ENCODE measurements around the gene RXRA. TPM values are rescaled to one million over a fixed set of nuclear protein-coding genes. Genes with fewer than 3 reads are reported as not detected.

Gene RXRA
- total RNA-seq, 1 experiment from 2014 or later, result 40.5 TPM

DNA sequence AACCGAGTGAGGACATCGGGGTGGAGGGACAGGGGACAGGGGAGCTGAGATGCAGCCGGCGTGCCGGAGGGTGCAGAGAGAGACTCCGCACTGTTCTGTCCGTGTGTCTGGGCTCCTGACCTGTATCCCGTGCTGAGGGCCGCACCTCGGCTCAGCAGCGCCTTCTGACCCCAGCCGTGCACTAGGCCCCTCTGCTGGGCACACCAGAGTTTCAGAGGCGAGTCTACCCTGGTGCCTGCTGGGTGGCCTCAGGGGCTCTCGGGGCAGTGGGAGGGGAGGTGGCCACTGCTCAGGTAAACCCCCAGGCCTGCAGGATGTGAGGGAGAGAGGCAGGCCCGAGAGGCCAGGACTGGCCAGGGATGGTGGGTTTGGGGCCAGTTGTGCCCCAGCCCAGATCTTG, 100.2 kb downstream of the RXRA start:
- DNase-seq, result no peak
- H3K9me3 ChIP-seq, result no peaks in the 10 kb centered on the region
- H3K4me3 ChIP-seq, result no peak overlapping the region
- H3K36me3 ChIP-seq, result peaks cover 16% of the 10 kb centered on the region
- H3K27me3 ChIP-seq, result no peaks in the 10 kb centered on the region

GRCh38 chr9:134427153-134427782, 101.0 kb downstream of the RXRA start:
- Histone ChIP-seq H3K4me3 (no peak overlapping the region), H3K36me3 (peaks cover 16% of the 10 kb centered on the region), H3K27me3 (no peaks in the 10 kb centered on the region), H3K9me3 (no peaks in the 10 kb centered on the region)
- DNase-seq, result no peak

DNA sequence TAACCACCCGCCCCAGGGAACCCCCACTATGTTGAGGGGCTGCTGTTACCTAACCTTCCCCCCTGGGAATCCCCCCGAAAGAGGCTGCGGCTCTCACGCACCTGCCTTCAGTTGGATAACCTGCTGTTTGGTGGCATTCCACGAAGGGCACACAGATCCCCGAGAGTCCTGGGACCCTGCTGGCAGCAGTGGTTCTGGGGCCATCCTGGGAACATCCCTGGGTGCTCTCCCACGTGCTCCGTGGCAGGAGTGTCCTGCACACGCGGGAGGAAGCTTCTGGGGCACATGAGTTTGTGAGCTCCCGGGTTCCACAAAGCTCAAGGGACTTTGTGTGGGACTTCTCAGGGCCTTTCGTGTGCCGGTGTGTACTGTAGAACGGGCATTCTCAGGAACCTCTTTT, 102.3 kb downstream of the RXRA start:
- no peaks in the 10 kb centered on the region for H3K27me3 ChIP-seq
- peaks cover 9% of the 10 kb centered on the region; the same call in 1 of the 2 replicates for H3K36me3 ChIP-seq
- no peak overlapping the region for H3K4me3 ChIP-seq
- no peaks in the 10 kb centered on the region for H3K9me3 ChIP-seq
- no peak for DNase-seq

DNA sequence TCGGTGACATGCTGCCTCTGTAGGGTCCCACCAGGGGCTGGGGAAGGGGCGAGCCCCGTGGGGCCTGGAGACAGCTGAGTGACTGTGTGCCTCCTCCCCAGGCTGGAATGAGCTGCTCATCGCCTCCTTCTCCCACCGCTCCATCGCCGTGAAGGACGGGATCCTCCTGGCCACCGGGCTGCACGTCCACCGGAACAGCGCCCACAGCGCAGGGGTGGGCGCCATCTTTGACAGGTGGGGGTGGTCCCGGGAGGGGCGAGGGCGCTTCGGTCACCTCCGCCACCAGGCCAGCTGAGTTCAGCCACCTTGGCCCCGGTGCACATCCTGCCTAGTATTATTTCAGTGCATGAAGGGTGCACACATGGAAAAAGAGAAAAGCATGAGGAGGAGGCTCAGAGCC, 102.8 kb downstream of the RXRA start:
- DNase-seq, result no peak
- Histone ChIP-seq H3K36me3 (peaks cover 13% of the 10 kb centered on the region), H3K4me3 (no peak overlapping the region), H3K27me3 (no peaks in the 10 kb centered on the region), H3K9me3 (no peaks in the 10 kb centered on the region)

DNA sequence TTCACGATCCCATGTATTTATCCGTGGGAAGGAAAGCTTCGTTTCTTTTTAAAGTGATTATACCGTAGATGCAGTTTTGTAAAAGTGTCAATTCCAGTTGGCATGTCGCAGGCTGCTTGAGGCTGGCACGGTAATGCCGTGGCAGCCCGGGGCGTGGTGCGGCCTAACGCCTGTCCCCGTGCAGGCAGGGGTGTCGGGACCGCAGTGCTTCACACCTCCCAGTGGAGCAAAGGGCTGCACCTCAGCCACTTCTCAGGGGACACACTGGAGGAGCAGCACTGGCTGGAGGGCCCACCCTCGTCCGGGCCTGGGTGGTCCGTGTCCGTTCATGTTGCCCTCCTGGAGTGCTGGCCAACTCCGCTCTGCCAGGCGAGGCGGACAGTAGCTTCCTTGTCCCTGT, 103.2 kb downstream of the RXRA start:
- no peaks in the 10 kb centered on the region for H3K27me3 ChIP-seq
- DNase-seq, result no peak
- no peak overlapping the region for H3K4me3 ChIP-seq
- H3K36me3 ChIP-seq, result peaks cover 18% of the 10 kb centered on the region
- no peaks in the 10 kb centered on the region for H3K9me3 ChIP-seq

DNA sequence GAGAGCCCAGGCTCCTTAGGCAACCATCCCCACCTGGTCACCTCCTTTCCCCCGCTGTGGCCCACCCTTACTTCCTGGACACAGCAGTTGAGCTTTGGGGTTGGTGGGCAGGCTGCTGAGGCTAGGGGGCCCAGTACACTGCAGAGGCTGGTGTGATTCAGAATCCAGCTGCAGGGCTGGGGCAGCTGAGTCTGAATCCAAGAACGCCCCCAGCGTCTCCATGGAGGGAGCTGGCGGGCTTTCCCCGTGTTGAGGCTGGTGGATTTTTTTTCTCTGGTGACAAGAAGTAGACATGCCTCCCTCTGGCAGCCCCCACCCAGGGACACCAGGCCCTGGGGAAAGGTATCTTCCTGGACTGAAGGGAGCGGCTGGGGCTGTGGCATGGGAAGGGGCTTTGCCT, 104.8 kb downstream of the RXRA start:
- H3K9me3 ChIP-seq, result no peaks in the 10 kb centered on the region
- H3K4me3 ChIP-seq, result no peak overlapping the region
- DNase-seq, result no peak
- H3K27me3 ChIP-seq, result no peaks in the 10 kb centered on the region
- H3K36me3 ChIP-seq, result peaks cover 25% of the 10 kb centered on the region

- Histone ChIP-seq H3K27me3 (no peaks in the 10 kb centered on the region), H3K36me3 (peaks cover 30% of the 10 kb centered on the region), H3K4me3 (no peak overlapping the region), H3K9me3 (no peaks in the 10 kb centered on the region)
- DNase-seq, result no peak
Measured at GRCh38 chr9:134431626-134432025, 105.4 kb downstream of the RXRA start.

- H3K27me3 ChIP-seq, result no peaks in the 10 kb centered on the region
- H3K4me3 ChIP-seq, result no peak overlapping the region
- no peak for DNase-seq
- no peaks in the 10 kb centered on the region for H3K9me3 ChIP-seq
- peaks cover 37% of the 10 kb centered on the region for H3K36me3 ChIP-seq
Measured at GRCh38 chr9:134432471-134432870, 106.2 kb downstream of the RXRA start.

DNA sequence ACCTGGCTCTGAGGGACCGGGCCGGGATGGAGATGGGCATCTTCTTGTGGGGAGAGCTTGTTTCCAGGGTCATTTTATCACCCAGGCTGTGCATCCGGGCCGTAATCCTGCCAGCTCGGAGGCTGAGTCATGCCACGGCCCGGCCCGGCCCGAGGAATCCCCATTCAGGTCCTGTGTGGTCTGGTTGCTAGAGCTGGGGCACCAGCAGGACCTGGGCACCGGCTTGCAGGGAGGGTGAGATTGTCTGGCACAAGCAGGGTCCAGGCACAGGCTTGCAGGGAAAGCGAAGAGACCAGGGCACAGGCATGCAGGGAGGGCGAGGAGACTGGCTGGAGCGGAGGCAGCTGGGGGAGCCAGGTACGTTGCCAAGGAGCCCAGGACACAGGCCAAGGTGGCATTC, 106.8 kb downstream of the RXRA start:
- Histone ChIP-seq H3K36me3 (peaks cover 37% of the 10 kb centered on the region), H3K27me3 (no peaks in the 10 kb centered on the region), H3K9me3 (no peaks in the 10 kb centered on the region), H3K4me3 (no peak overlapping the region)
- DNase-seq, result peak; percentile 74

- H3K4me3 ChIP-seq, result no peak overlapping the region
- no peaks in the 10 kb centered on the region for H3K9me3 ChIP-seq
- no peaks in the 10 kb centered on the region for H3K27me3 ChIP-seq
- H3K36me3 ChIP-seq, result peaks cover 32% of the 10 kb centered on the region
- DNase-seq, result no peak
Measured at GRCh38 chr9:134433909-134434882, 107.9 kb downstream of the RXRA start.

- H3K9me3 ChIP-seq, result no peaks in the 10 kb centered on the region
- peak; percentile 92 for DNase-seq
- peaks cover 29% of the 10 kb centered on the region for H3K36me3 ChIP-seq
- no peaks in the 10 kb centered on the region for H3K27me3 ChIP-seq
- H3K4me3 ChIP-seq, result no peak overlapping the region
Measured at GRCh38 chr9:134434894-134435506, 108.7 kb downstream of the RXRA start.

- DNase-seq, result no peak
- no peak overlapping the region for H3K4me3 ChIP-seq
- no peaks in the 10 kb centered on the region for H3K27me3 ChIP-seq
- no peaks in the 10 kb centered on the region for H3K9me3 ChIP-seq
- H3K36me3 ChIP-seq, result peaks cover 29% of the 10 kb centered on the region
Measured at GRCh38 chr9:134435550-134436378, 109.5 kb downstream of the RXRA start.

DNA sequence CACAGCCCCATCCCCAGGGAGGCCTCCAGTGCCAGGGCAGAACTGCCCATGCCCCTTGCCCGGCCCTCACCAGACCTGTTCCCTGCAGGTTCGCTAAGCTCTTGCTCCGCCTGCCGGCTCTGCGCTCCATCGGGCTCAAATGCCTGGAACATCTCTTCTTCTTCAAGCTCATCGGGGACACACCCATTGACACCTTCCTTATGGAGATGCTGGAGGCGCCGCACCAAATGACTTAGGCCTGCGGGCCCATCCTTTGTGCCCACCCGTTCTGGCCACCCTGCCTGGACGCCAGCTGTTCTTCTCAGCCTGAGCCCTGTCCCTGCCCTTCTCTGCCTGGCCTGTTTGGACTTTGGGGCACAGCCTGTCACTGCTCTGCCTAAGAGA, 110.1 kb downstream of the RXRA start:
- H3K36me3 ChIP-seq, result peaks cover 29% of the 10 kb centered on the region
- H3K9me3 ChIP-seq, result no peaks in the 10 kb centered on the region

GRCh38 chr9:134436911-134437310, 110.7 kb downstream of the RXRA start:
- Histone ChIP-seq H3K36me3 (peaks cover 29% of the 10 kb centered on the region), H3K9me3 (no peaks in the 10 kb centered on the region), H3K4me3 (no peak overlapping the region), H3K27me3 (no peaks in the 10 kb centered on the region)
- no peak for DNase-seq

More for the DNA sequence above, 110.1 kb downstream of the RXRA start:
- no peak for DNase-seq
- H3K27me3 ChIP-seq, result no peaks in the 10 kb centered on the region
- no peak overlapping the region for H3K4me3 ChIP-seq

- DNase-seq, result no peak
- Histone ChIP-seq H3K9me3 (no peaks in the 10 kb centered on the region), H3K27me3 (no peaks in the 10 kb centered on the region), H3K4me3 (no peak overlapping the region), H3K36me3 (peaks cover 29% of the 10 kb centered on the region)
Measured at GRCh38 chr9:134437403-134438194, 111.3 kb downstream of the RXRA start.
